SK-N-MC (cell line): ENCODE results near the gene ACSM5.

Source experiments
- EZH2 ChIP-seq: fragments of 200-600 bp; sonication (generic); IDR thresholded peaks from one replicate; pipeline ENCODE4 v1.6.1; 2017; ENCODE audit warnings: antibody characterized with exemption
- FOXP2 ChIP-seq: optimal IDR thresholded peaks from 2 replicates; pipeline ENCODE3; 2011; ENCODE audit warnings: mild to moderate bottlenecking, moderate library complexity; ENCODE audit not compliant: insufficient read depth; ENCODE audit errors: extremely low read length, control extremely low read depth
- POLR2AphosphoS5 ChIP-seq: IDR thresholded peaks from 2 replicates; pipeline ENCODE4 v1.6.1; 2012; ENCODE audit warnings: mild to moderate bottlenecking, low read depth, low read length, borderline replicate concordance

- TF ChIP-seq POLR2AphosphoS5, result no peak
- TF ChIP-seq EZH2, result no peak
- no peak for TF ChIP-seq FOXP2
Observed at GRCh38 chr16:20364051-20364450, 45.3 kb upstream of the ACSM5 start.
